ENCODE measurements around the gene LAMB1.
A peak's percentile ranks its signal among the peaks of the same experiment; 100 is the strongest.

Gene LAMB1

DNA sequence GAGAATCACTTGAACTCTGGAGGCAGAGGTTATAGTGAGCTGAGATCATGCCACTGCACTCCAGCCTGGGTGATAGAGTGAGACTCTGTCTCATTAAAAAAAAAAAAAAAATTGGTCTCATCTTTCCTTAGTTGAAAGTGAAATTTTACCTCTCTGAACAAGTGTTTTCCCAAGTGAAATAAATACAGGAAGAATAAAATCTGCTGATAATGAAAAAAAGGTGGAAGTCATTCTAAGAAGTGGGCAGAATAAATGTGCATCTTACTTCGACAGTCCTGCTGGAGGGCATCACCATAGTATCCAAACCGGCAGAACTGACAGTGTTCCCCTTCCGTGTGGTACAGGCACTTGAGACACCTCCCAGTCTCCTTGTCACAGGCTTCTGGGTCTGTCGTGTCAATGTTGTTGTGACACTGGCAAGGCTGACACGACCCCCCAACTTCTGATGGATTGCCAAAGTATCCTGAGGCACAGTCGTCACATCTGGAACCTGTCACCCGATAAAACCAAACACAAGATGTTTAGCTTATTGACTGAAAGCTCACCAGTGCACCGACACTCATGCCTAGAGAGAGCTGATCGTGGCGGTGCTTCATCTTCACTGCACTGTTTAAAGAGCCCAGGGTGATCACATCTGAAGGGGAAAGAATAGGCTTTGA, 49.6 kb downstream of the LAMB1 start:
- H3K4me1 ChIP-seq (ENCODE audit: control insufficient read depth in 1 of 2, insufficient read depth in 2 of 2, low read length in 2 of 2) = peaks cover 0 to 41% of the 10 kb centered on the region in 2 donors
- no peak overlapping the region for H3K27ac ChIP-seq (ENCODE audit: low read length)
- no peaks in the 10 kb centered on the region for H3K27me3 ChIP-seq (ENCODE audit: low read depth, low read length)
- peaks cover 35 to 48% of the 10 kb centered on the region in 2 donors for H3K36me3 ChIP-seq (ENCODE audit: control insufficient read depth in 1 of 2, insufficient read depth in 2 of 2, low read length in 2 of 2)
- H3K9me3 ChIP-seq (ENCODE audit: control insufficient read depth in 1 of 2, low read length in 2 of 2) = no peaks in the 10 kb centered on the region
- no peak overlapping the region for H3K4me3 ChIP-seq (ENCODE audit: low read depth in 1 of 2, low read length in 2 of 2)

DNA sequence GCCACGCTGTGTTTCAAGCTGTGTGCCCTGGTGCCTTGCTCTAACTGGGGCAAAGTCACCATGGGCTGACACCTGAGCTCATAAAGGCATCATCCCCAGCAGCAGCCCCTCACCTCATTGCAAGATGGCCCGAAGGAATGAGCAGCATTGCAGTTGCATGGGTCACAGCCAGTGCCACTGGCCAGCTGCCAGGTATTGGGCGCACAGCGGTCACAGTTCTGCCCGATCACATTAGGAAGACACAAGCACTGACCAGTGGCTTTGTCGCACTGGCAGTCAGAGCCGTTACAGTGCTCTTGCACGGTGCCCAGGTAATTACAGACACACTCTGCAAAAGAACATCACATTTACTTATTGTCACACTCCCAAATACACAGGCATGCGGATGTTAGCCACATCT, 51.1 kb downstream of the LAMB1 start:
- Histone ChIP-seq H3K4me1 (ENCODE audit: control insufficient read depth in 1 of 2, insufficient read depth in 2 of 2, low read length in 2 of 2) (peaks cover 0 to 45% of the 10 kb centered on the region in 2 donors), H3K36me3 (ENCODE audit: control insufficient read depth in 1 of 2, insufficient read depth in 2 of 2, low read length in 2 of 2) (peaks cover 37 to 38% of the 10 kb centered on the region in 2 donors), H3K27ac (ENCODE audit: low read length) (peak overlapping the region; percentile 19), H3K9me3 (ENCODE audit: control insufficient read depth in 1 of 2, low read length in 2 of 2) (no peaks in the 10 kb centered on the region), H3K27me3 (ENCODE audit: low read depth, low read length) (no peaks in the 10 kb centered on the region), H3K4me3 (ENCODE audit: low read depth in 1 of 2, low read length in 2 of 2) (no peak overlapping the region)

DNA sequence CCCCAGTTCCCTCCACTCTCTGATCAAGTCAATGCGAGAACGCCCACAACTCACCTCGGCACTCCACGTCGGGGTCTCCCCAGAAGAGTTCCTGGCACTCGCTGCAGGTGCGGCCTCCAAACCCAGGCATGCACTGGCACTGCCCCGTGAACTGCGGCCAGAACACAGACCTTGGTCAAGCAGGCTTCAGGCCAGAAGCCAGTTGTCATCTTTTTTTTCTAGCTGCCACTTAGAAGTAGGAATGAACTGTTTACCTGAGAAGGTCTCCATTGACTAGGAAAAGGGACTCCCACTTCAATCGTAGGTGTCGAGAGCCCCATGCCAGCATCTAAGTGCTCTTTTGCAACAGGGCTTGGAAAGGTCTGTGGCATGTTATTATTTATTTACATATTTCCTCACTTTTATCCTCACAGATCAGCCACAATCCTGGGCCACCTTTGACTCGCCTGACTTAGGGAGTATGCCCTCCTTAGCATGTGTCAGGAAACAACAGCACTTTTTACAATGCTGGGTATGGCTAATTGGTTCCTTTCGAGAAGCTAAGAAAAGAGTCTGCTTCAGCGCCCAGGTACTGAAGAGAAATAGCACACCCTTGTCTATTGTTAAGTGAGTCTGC, 51.7 kb downstream of the LAMB1 start:
- peaks cover 33 to 38% of the 10 kb centered on the region in 2 donors for H3K36me3 ChIP-seq (ENCODE audit: control insufficient read depth in 1 of 2, insufficient read depth in 2 of 2, low read length in 2 of 2)
- H3K27ac ChIP-seq (ENCODE audit: low read length) = no peak overlapping the region
- peaks cover 0 to 47% of the 10 kb centered on the region in 2 donors for H3K4me1 ChIP-seq (ENCODE audit: control insufficient read depth in 1 of 2, insufficient read depth in 2 of 2, low read length in 2 of 2)
- no peak overlapping the region for H3K4me3 ChIP-seq (ENCODE audit: low read depth in 1 of 2, low read length in 2 of 2)
- H3K9me3 ChIP-seq (ENCODE audit: control insufficient read depth in 1 of 2, low read length in 2 of 2) = no peaks in the 10 kb centered on the region
- H3K27me3 ChIP-seq (ENCODE audit: low read depth, low read length) = no peaks in the 10 kb centered on the region

DNA sequence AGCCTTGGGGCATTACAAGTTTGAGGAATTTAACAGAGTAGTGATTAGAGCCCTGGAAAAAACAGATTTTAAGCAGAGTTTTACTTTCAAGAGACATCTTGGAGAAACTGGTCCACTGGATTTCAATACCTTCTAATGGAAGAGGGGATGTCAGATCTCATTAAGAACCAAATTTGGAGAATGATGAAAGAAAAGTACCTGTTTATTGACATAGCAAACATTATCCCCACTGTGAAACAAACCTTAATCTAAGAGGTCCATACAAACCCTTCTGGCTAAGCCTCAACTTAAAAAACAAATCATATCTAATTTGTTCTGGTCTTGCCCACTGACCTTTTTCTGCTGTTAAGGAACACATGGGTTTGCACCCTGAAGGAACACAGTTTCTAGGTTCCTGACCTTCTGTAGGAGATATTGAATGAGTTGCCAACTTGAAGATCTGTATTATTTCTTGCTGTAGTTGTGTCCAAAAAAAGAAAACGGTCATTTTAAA, 53.5 kb downstream of the LAMB1 start:
- peaks cover 29 to 45% of the 10 kb centered on the region in 2 donors for H3K36me3 ChIP-seq (ENCODE audit: control insufficient read depth in 1 of 2, insufficient read depth in 2 of 2, low read length in 2 of 2)
- H3K9me3 ChIP-seq (ENCODE audit: control insufficient read depth in 1 of 2, low read length in 2 of 2) = no peaks in the 10 kb centered on the region
- peaks cover 0 to 59% of the 10 kb centered on the region in 2 donors for H3K4me1 ChIP-seq (ENCODE audit: control insufficient read depth in 1 of 2, insufficient read depth in 2 of 2, low read length in 2 of 2)
- no peaks in the 10 kb centered on the region for H3K27me3 ChIP-seq (ENCODE audit: low read depth, low read length)
- peak overlapping the region; percentile 11 for H3K27ac ChIP-seq (ENCODE audit: low read length)
- H3K4me3 ChIP-seq (ENCODE audit: low read depth in 1 of 2, low read length in 2 of 2) = no peak overlapping the region

DNA sequence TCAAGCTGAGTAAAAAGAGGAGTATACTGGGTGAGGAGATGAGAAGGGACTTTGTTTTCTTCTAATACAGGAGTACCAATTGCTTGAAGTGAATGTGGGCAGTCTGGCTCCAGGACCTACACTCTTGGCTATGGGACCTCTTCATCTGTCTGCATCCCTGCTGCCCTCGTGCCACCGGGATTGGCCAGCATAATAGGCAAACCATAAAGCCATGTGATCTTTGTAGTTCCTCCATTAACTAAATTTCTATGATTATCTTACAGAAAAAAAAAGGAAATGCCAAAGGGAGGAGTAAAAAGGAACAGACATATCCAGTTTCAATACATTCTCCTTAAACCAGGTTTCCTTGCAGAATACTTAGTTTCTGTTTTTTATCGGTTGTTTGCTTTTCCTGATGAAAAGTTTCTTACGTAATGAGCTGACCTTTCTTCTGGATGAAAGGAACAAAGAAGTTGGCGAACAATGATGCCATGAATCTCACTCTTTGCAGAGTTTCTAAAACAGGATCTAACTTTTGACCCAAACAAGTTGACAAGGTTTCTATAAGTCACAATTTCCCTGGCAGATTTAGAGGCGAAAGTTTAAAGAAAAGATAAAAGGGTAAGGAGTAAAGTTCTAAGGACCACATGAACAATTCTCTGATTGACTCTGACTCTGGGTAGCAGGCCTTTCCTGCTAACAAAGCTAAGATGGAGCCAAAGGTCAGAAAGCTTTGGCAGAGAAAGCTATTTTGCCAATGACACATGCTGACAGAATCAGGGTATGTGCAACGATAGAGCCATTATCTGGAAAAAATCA, 54.1 kb downstream of the LAMB1 start:
- Histone ChIP-seq H3K36me3 (ENCODE audit: control insufficient read depth in 1 of 2, insufficient read depth in 2 of 2, low read length in 2 of 2) (peaks cover 29 to 47% of the 10 kb centered on the region in 2 donors), H3K4me3 (ENCODE audit: low read depth in 1 of 2, low read length in 2 of 2) (no peak overlapping the region), H3K4me1 (ENCODE audit: control insufficient read depth in 1 of 2, insufficient read depth in 2 of 2, low read length in 2 of 2) (peaks cover 0 to 55% of the 10 kb centered on the region in 2 donors), H3K27ac (ENCODE audit: low read length) (peak overlapping the region; percentile 11), H3K27me3 (ENCODE audit: low read depth, low read length) (no peaks in the 10 kb centered on the region), H3K9me3 (ENCODE audit: control insufficient read depth in 1 of 2, low read length in 2 of 2) (no peaks in the 10 kb centered on the region)

DNA sequence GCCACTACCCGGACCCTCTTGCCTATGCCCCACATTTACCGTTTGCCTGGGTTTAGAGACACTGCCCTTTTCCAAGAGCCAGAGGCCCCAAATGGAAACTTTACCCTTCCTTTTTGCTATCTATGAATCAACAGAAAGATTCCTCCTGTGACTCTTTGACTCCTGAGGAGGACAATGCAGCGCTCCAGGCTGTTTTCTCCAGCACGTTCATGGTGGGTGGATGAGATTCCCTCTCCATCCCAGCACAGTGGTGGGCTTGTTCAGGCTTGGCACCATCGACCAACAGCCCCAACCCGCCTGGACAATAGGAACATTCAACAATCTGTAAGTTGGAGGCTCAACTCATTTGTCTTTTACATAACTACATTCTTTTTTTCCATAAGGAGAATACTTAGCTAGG, 56.1 kb downstream of the LAMB1 start:
- no peaks in the 10 kb centered on the region for H3K9me3 ChIP-seq (ENCODE audit: control insufficient read depth in 1 of 2, low read length in 2 of 2)
- H3K27me3 ChIP-seq (ENCODE audit: low read depth, low read length) = no peaks in the 10 kb centered on the region
- peaks cover 0 to 39% of the 10 kb centered on the region in 2 donors for H3K4me1 ChIP-seq (ENCODE audit: control insufficient read depth in 1 of 2, insufficient read depth in 2 of 2, low read length in 2 of 2)
- no peak overlapping the region for H3K27ac ChIP-seq (ENCODE audit: low read length)
- H3K4me3 ChIP-seq (ENCODE audit: low read depth in 1 of 2, low read length in 2 of 2) = no peak overlapping the region
- H3K36me3 ChIP-seq (ENCODE audit: control insufficient read depth in 1 of 2, insufficient read depth in 2 of 2, low read length in 2 of 2) = peaks cover 23 to 52% of the 10 kb centered on the region in 2 donors

DNA sequence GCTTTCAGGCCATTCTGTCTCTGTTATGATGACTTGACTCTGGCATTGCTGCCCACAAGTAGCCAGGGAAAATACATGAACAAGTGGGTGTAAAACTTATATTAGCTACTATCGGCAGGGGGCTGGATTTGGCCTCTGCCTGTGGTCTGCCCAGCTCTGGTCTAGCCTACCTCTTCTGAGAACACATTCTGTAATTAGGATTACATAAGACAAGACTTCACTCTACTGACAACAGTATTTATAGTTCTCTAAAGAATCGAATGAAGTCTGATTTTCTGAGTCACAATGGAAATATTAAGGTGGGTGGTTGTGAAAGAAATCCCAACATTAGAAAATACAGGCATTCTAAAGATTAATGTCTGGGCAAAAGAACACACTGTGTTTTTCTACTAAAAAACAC, 56.5 kb downstream of the LAMB1 start:
- Histone ChIP-seq H3K27me3 (ENCODE audit: low read depth, low read length) (no peaks in the 10 kb centered on the region), H3K9me3 (ENCODE audit: control insufficient read depth in 1 of 2, low read length in 2 of 2) (no peaks in the 10 kb centered on the region), H3K27ac (ENCODE audit: low read length) (no peak overlapping the region), H3K4me3 (ENCODE audit: low read depth in 1 of 2, low read length in 2 of 2) (no peak overlapping the region), H3K36me3 (ENCODE audit: control insufficient read depth in 1 of 2, insufficient read depth in 2 of 2, low read length in 2 of 2) (peaks cover 19 to 47% of the 10 kb centered on the region in 2 donors), H3K4me1 (ENCODE audit: control insufficient read depth in 1 of 2, insufficient read depth in 2 of 2, low read length in 2 of 2) (peaks cover 0 to 35% of the 10 kb centered on the region in 2 donors)

DNA sequence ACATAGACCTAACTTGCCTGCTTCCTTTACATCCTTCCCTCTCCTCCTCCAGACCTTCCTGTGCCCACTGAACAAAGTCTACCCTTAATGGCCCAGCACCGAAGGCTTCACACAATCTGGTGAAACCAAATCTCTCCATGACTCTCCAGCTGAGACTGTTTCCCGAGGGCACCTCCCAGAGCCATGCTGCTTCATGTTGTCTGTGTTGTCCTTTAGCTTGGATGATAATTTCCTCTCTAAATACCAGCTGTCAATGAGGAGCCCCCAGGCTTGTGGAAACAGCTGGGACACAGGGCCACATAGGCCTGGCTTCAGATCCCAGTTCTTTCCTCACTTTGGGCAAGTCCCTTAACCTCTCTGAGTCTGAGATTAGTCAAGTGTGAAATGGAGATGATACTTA, 57.6 kb downstream of the LAMB1 start:
- no peak overlapping the region for H3K4me3 ChIP-seq (ENCODE audit: low read depth in 1 of 2, low read length in 2 of 2)
- no peaks in the 10 kb centered on the region for H3K9me3 ChIP-seq (ENCODE audit: control insufficient read depth in 1 of 2, low read length in 2 of 2)
- peaks cover 11 to 45% of the 10 kb centered on the region in 2 donors for H3K36me3 ChIP-seq (ENCODE audit: control insufficient read depth in 1 of 2, insufficient read depth in 2 of 2, low read length in 2 of 2)
- no peak overlapping the region for H3K27ac ChIP-seq (ENCODE audit: low read length)
- H3K27me3 ChIP-seq (ENCODE audit: low read depth, low read length) = no peaks in the 10 kb centered on the region
- peaks cover under 1 to 31% of the 10 kb centered on the region in 2 donors for H3K4me1 ChIP-seq (ENCODE audit: control insufficient read depth in 1 of 2, insufficient read depth in 2 of 2, low read length in 2 of 2)

DNA sequence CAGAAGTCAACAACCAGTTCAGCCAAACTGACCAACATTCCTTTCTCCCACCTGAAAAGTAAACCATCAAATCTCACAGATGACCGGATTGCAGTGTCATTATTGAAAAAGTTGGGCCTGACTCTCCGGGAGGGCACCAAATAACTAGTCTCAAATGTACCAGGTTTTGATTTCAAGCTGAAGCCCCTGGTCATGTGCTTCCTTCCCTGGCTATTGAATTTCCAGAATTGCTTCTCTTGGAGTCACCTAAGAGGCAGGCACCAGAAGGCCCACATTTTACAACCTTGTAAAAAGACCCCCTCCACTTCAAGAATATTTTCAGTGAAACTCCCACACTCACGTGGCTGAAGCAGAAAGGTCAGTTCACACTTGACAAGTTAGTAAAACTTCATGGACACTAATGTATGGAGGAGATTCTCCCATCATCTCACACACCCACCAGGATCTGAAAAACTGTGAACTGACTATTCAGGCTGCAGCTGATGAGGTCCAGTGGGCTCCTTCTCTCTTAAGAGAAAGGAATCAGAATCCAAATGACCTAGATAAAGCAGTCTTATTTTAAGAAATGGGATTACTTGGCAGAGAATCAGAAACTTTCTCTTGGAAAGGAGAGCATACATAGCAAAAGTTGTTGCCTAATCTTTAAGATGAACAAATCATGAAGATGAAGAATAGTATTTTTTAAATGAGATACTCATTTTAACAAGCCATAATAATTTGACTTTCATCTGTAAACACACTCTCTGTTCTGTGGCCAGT, 58.4 kb downstream of the LAMB1 start:
- Histone ChIP-seq H3K27me3 (ENCODE audit: low read depth, low read length) (no peaks in the 10 kb centered on the region), H3K27ac (ENCODE audit: low read length) (no peak overlapping the region), H3K4me3 (ENCODE audit: low read depth in 1 of 2, low read length in 2 of 2) (no peak overlapping the region), H3K36me3 (ENCODE audit: control insufficient read depth in 1 of 2, insufficient read depth in 2 of 2, low read length in 2 of 2) (peaks cover 12 to 50% of the 10 kb centered on the region in 2 donors), H3K4me1 (ENCODE audit: control insufficient read depth in 1 of 2, insufficient read depth in 2 of 2, low read length in 2 of 2) (peaks cover 8 to 31% of the 10 kb centered on the region in 2 donors), H3K9me3 (ENCODE audit: control insufficient read depth in 1 of 2, low read length in 2 of 2) (no peaks in the 10 kb centered on the region)

DNA sequence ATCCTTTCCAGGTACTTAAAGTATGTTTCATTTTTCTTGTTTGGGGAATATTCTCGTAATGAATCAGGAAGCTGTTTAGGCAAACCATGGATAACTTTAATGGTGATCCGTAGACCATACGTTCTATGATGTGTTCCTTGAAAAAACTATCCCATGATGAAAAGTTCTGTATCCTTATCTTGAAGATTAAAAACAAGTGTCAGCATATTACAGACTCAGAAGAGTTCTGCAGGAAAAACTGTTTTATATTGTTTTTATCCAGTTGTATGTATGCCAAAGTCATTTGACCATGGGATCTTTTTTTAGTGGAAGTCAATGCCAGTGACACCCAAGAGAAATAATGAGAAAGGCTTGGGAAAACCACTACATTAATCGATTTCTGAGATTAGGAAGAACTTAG, 59.9 kb downstream of the LAMB1 start:
- no peaks in the 10 kb centered on the region for H3K27me3 ChIP-seq (ENCODE audit: low read depth, low read length)
- peaks cover 12 to 50% of the 10 kb centered on the region in 2 donors for H3K36me3 ChIP-seq (ENCODE audit: control insufficient read depth in 1 of 2, insufficient read depth in 2 of 2, low read length in 2 of 2)
- H3K4me3 ChIP-seq (ENCODE audit: low read depth in 1 of 2, low read length in 2 of 2) = no peak overlapping the region
- no peak overlapping the region for H3K27ac ChIP-seq (ENCODE audit: low read length)
- no peaks in the 10 kb centered on the region for H3K9me3 ChIP-seq (ENCODE audit: control insufficient read depth in 1 of 2, low read length in 2 of 2)
- peaks cover 19 to 31% of the 10 kb centered on the region in 2 donors for H3K4me1 ChIP-seq (ENCODE audit: control insufficient read depth in 1 of 2, insufficient read depth in 2 of 2, low read length in 2 of 2)

Data from muscle layer of duodenum (tissue), 2 donors.